Keratinocyte (primary cell): ENCODE data around the gene NDUFC2.

Source experiments
- CTCF ChIP-seq, 3 experiments: IDR thresholded peaks in 1 of 3; conservative IDR thresholded peaks in 1 of 3; optimal IDR thresholded peaks in 1 of 3; 2 replicates in 2 of 3; 3 replicates in 1 of 3; pipeline versions ENCODE3 to v1.5.1; 2011; ENCODE audit warnings: low read length in 3 of 3, mild to moderate bottlenecking in 3 of 3, moderate library complexity in 2 of 3, control low read depth in 1 of 3, inconsistent platforms in 1 of 3; ENCODE audit not compliant: insufficient read depth in 2 of 3; ENCODE audit errors: extremely low read depth in 1 of 3
- EZH2 ChIP-seq: IDR thresholded peaks from one replicate; pipeline ENCODE4 v1.6.1; 2012; ENCODE audit warnings: inconsistent platforms, mild to moderate bottlenecking, low read length, moderate library complexity

DNA sequence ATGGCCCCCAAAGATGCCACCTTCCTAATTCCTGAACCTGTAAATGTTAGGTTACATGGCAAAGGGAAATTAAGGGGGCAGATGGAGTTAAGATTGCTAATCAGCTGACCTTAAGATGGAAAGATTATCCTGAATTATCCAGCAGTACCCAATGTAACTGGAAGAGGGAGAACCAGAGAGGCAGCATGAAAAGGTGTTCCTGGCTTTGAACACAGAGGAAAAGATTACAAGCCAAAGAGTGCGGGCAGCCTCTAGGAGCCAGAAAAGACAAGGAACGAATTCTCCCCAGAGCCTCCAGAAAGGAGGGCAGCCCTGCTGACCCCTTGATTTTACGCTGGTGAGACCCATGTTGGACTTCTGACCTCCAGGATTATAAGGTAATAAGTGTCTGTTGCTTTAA, 31.1 kb downstream of the NDUFC2 start:
- TF ChIP-seq CTCF (optimal IDR thresholded peaks at IDR 0.05 in 1 of 3, IDR thresholded peaks at IDR 0.05 in 1 of 3, conservative IDR thresholded peaks at IDR 0.05 in 1 of 3; ENCODE audit: extremely low read depth in 1 of 3, insufficient read depth in 2 of 3, low read length in 3 of 3) = no peak
- TF ChIP-seq EZH2 = no peak
